Hepatic stellate cell (primary cell): ENCODE results near the gene IMPDH2.

Source experiments
- DNase-seq: peaks from one replicate; pipeline ENCODE4 v3.0.0; 2011; ENCODE audit warnings: low spot score

IMPDH2 gene

DNA sequence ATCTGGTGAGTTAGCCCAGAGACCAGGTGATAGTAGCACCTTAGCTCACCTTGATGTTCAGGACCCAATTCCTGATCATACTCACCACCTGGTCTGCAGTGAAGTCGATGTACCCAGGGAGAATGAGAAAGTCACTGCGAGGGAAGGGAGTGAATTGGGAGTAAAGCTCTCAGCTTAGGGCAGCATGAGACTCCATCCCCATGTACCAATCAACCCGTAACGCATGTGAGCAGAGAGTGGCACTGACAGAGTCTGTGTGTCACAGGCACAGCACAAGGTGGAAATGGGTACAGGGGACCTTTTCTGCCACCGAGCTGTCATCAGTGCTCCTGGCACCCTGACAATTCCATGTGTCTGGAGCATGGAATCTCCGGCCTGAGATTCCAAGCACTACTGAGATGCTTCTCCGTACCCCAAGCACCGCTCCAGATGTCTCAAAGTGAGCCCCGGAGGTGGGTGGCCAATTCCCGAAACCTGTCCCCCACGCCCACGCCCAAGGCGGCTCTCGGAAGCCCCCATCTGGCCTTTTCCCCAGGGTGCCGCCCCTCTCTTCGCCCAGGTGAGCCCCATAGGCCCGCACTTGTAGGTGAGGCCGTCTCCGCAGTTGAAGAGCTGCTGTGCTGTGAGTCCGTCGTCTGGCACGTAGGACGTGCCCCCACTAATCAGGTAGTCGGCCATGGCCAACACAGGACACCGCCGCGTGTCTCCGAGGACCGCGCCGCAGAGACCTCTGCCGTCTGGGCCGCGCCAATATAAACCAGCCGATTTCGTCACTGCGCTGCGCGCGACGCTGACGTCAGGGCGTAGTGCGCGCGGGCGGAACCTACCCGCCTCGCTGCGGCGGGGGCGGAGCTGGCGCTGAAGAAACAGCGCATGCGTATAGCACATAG is at the start of gene IMPDH2:
IMPDH2 (minus strand) TSS at position 726 of the 890 bp plus-strand sequence; CDS start at position 678, 48 bp downstream.
- peak; percentile 87 for DNase-seq

GRCh38 chr3:49076646-49077045 is 47.4 kb upstream of the IMPDH2 start:
- DNase-seq = no peak

DNA sequence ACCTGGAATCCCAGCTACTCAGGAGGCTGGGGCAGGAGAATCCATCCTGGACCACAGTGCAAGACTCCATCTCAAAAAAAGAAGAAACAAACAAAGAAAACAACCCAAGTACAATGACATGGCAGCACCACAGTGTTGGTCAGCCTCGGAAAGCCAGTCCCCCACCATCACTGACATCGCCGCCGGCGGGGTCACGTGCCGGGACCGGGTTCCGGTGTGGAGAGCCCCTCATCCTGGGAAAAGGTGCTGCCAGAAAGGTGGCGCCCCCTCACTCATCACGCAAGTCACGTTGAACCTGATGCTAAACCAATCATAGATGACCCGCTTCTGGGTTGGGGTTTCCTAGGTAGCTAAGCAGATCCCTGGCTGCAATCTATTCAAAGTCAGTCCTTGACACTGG is 46.9 kb upstream of the IMPDH2 start:
- no peak for DNase-seq

- DNase-seq = no peak
Measured at GRCh38 chr3:49058011-49058410, 28.8 kb upstream of the IMPDH2 start.

- no peak for DNase-seq
Measured at GRCh38 chr3:49057268-49057667, 28.1 kb upstream of the IMPDH2 start.

DNA sequence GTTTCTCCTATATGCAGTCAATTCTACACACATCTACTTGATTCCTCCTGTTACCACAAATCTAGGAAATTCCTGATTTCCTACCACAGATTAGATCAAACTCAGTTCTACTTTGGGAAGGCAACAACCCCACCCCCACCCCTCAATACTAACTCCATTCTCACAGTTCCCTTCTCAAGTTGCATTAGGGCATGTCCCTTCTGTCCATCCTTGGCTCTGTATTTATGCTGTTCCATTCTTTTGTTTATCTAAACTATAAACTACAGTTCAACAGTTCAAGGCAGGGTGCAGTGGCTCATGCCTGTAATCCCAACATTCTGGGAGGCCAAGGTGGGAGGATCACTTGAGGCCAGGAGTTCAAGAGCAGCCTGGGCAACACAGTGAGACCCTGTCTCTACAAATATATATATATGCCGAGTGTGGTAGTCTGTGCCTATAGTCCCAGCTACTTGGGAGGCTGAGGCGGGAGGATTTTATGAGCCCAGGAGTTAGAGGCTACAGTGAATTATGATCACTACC is 25.2 kb upstream of the IMPDH2 start:
- DNase-seq = no peak

GRCh38 chr3:49053543-49053942 is 24.3 kb upstream of the IMPDH2 start:
- DNase-seq = no peak

GRCh38 chr3:49035281-49035680 is 6.1 kb upstream of the IMPDH2 start:
- no peak for DNase-seq

DNA sequence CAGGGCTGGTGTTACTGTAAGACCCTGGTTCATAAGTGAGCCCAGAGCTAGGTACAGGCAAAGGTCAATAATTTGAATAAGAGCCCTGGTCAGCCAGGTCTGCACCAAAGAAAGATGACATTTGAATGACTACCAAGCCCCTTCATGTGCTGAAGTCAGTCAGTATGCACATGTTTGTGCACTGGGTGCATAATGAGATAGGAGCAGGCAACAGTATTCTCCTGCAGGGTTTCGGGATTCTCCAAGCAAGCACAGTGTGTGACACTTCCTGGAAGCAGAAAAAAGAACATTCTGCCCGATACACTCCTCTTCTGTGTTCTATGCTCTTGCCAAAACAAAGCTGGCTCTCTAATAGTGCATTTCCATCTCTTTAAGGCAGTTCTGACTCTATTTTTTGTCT is 5.5 kb upstream of the IMPDH2 start:
- DNase-seq = no peak

- no peak for DNase-seq
Measured at GRCh38 chr3:49032646-49033304, 3.6 kb upstream of the IMPDH2 start.

- no peak for DNase-seq
Measured at GRCh38 chr3:49030321-49030720, 1.1 kb upstream of the IMPDH2 start.

GRCh38 chr3:49029563-49029884 is 326 bp upstream of the IMPDH2 start:
- DNase-seq = no peak

DNA sequence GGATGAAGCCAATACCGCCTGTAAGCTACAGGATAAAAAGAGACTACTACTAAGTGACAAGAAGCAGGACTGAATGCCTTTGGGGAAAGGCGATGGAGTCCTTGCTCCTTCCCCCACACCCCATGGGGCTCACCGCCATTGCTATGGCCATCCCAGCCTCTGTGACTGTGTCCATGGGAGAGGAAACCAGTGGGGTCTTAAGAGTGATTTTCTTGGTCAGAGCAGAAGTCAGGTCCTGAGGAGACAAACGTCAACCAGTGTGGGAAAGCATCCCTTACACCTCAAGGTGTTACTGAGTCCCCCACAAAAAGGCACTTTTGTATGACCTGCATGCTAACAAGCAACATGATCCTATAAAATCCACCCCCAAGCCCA is 913 bp downstream of the IMPDH2 start:
- DNase-seq = no peak

DNA sequence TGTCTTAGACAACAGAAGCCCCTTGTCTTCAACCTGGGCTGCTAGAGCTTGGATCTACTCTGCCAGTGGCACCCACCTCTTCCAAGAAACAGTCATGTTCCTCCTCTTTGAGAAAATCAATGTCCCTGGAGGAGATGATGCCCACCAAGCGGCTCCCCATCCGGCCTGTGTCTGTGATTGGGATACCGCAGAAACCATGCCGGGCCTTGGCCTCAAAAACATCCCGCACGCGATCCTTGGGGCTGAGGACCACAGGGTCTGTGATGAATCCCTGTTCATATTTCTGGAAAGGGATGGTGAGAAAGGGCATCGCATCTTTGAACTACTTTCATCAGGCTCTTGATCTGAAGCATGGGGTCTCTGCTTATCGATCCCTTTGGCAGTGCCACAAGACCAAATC is 1.6 kb downstream of the IMPDH2 start:
- no peak for DNase-seq

DNA sequence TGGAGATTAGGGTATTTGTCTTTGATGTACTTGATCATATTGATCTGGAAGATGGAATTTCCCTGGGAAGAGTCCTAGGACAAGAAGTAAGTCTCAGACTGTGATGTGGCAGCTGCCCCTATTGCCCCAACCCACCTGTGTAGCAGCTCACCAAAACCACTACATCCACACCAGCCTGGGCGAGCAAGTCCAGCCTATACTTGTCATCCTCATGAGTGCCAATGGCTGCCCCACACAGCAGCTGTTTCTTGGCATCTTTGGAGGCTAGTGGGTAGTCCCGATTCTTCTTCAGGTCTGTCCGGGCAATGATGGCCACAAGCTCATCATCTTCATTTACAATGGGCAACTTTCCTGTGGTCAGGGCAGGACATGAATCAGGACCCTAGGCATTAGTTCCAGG is 2.7 kb downstream of the IMPDH2 start:
- no peak for DNase-seq

- DNase-seq = no peak
Measured at GRCh38 chr3:49025793-49026520, 3.2 kb downstream of the IMPDH2 start.

DNA sequence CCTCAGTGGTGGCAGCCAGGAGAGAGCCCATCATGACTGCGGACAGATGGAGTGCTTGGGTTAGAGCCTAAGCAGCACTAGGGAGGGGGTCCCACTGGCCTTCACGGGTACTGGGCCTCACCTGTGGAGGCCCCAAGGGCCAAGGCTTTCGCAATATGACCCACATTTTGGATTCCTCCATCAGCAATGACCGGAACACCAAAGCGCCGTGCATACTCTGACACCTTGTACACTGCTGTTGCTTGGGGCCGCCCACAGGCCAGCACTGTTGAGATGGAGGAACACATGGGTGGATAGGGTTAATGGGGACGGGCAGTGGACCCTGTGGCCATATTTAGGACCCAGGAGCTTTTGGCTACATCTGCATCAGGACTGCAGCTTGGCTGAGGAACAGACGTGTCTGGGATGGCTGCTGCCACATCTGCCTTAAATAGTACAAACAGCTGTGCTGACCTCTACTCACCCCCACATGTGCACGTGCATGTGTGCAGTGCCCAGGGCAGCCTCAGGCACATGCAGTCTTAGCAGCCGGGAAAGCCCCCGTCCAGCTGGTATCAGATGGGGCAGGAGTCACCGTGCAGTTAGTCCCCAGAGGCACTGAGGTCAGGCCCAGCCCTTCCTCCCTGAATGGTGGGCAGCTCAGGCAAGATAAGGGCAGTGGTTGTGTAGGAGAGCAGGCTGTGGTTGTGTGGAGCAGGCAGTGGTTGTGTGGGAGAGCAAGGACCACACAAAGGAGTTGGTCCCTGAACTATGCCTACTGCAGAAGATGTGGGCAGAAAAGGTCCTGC is 4.0 kb downstream of the IMPDH2 start:
- DNase-seq = no peak

DNA sequence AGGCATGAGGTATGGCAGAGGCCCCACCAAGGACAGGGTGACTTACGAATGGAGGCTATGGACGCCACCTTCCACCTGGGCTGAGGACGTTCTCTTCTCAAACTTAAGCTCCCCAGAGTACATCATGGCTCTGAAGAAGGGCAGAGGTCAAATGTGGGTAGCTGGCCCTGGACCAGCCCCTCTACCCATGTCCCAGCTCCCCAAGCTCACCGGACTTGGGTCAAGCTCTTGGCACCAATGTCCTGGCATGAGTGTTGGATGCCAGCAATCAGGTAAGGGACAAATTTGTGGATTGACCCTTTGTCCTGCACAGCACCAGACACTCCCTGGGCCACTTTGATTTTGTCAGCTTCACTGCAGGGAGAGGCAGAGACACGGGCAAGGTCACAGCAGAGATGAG is 4.7 kb downstream of the IMPDH2 start:
- no peak for DNase-seq

DNA sequence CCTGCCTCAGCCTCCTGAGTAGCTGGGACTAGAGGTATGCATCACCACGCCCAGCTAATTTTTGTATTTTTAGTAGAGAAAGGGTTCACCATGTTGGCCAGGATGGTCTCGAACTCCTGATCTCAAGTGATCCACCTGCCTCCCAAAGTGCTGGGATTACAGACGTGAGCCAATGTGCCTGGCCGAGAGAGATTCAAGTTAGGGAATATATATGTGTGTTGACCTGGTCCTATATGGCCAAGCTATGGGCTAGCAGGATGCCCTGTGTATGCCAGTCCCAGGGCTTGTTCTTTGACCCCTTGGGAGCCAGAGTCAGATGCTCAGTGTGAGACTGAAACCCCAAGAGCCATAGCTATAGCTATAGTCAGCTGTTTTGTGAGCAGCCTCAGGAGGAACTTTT is 5.4 kb downstream of the IMPDH2 start:
- DNase-seq = no peak

DNA sequence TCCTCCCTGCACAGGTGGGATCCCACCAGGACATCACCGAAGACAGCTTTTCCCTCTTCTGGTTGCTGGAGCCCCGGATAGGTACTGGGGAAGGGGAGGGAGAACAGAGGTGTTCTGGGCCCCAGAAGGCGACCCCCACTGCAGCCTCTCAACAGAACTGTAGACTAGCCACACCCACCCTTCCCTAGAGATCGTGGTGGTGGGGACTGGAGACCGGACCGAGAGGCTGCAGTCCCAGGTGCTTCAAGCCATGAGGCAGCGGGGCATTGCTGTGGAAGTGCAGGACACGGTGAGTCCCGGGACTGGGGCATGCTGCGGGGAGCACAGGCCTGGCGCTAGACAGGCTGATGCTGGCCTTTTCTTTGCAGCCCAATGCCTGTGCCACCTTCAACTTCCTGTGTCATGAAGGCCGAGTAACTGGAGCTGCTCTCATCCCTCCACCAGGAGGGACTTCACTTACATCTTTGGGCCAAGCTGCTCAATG is 6.5 kb downstream of the IMPDH2 start:
- no peak for DNase-seq

GRCh38 chr3:49021813-49022687 is 7.1 kb downstream of the IMPDH2 start, which contains the start of gene NDUFAF3:
Gene NDUFAF3 (plus strand): TSS chr3:49022121. CDS start chr3:49022145, 24 bp downstream.
- DNase-seq = peak; percentile 95
